ENCODE measurements around the gene RAET1G. TPM values are rescaled to one million over a fixed set of nuclear protein-coding genes. Genes with fewer than 3 reads are reported as not detected.
"Not testable (repeated sequence)": the region's sequence is repeated elsewhere in the genome, so short reads cannot be mapped to it uniquely, and the experiment has no call there.

RAET1G gene
- total and polyA plus RNA-seq, 12 donors, result 0.21 to 0.37 (median 0.34) TPM; not detected in 8

GRCh38 chr6:149910721-149911151, 12.2 kb downstream of the RAET1G start:
- DNase-seq, result no peak
- no peak for TF ChIP-seq CTCF (IDR thresholded peaks at IDR 0.05)
- Histone ChIP-seq H3K27ac (no peak overlapping the region), H3K9me3 (peaks cover 0 to 14% (median 0%) of the 10 kb centered on the region in 11 donors), H3K4me3 (no peak overlapping the region), H3K36me3 (no peaks in the 10 kb centered on the region), H3K27me3 (no peaks in the 10 kb centered on the region), H3K4me1 (peaks cover 0 to 6% (median 4%) of the 10 kb centered on the region in 9 donors)
- intact Hi-C loops (cut with DNase I), result loop anchor here in 1 of 10 donors (2.0 kb wide), 1 partner anchor 24 kb away; no protein-coding TSS in a partner anchor
- no peak for ATAC-seq
- WGBS, 2 donors, result 93 to 96% methylated on average over 23 of the region's 23 CpGs

- Histone ChIP-seq H3K36me3 (no peaks in the 10 kb centered on the region), H3K4me1 (peaks cover 0 to 13% (median 9%) of the 10 kb centered on the region in 9 donors), H3K27me3 (no peaks in the 10 kb centered on the region), H3K4me3 (no peak overlapping the region), H3K27ac (no peak overlapping the region), H3K9me3 (peaks cover 0 to 14% (median 0%) of the 10 kb centered on the region in 11 donors)
- DNase-seq (no peak), ATAC-seq (no peak)
- intact Hi-C loops (cut with DNase I), result loop anchor here in 1 of 10 donors (2.0 kb wide), 1 partner anchor 23 kb away; no protein-coding TSS in a partner anchor
- TF ChIP-seq CTCF (IDR thresholded peaks at IDR 0.05), result no peak
- WGBS, 2 donors, result 78 to 95% methylated on average over 9 of the region's 9 CpGs
These were observed 13.0 kb downstream of the RAET1G start for GRCh38 chr6:149909701-149910470.

- H3K27ac ChIP-seq; H3K4me3 ChIP-seq; ATAC-seq; intact Hi-C loops (cut with DNase I); H3K36me3 ChIP-seq; H3K27me3 ChIP-seq; DNase-seq: not testable (repeated sequence)
- 67 to 79% methylated on average over 4 of the region's 4 CpGs for WGBS, 2 donors
- peaks cover 0 to 14% (median 0%) of the 10 kb centered on the region in 11 donors for H3K9me3 ChIP-seq
- H3K4me1 ChIP-seq, result peaks cover 0 to 13% (median 9%) of the 10 kb centered on the region in 9 donors
These were observed 14.4 kb downstream of the RAET1G start for GRCh38 chr6:149908480-149908879.

GRCh38 chr6:149907317-149907716, 15.6 kb downstream of the RAET1G start:
- ATAC-seq (no peak), DNase-seq (no peak)
- no peaks in the 10 kb centered on the region for H3K27me3 ChIP-seq
- WGBS, 2 donors, result 85 to 92% methylated on average over 2 of the region's 2 CpGs
- H3K4me3 ChIP-seq, result no peak overlapping the region
- H3K36me3 ChIP-seq, result no peaks in the 10 kb centered on the region
- no peak overlapping the region for H3K27ac ChIP-seq
- intact Hi-C loops (cut with DNase I), result no loop called here
- peaks cover 0 to 14% (median 0%) of the 10 kb centered on the region in 11 donors for H3K9me3 ChIP-seq
- H3K4me1 ChIP-seq, result peaks cover 0 to 13% (median 9%) of the 10 kb centered on the region in 9 donors
- TF ChIP-seq CTCF (IDR thresholded peaks at IDR 0.05), result no peak

- H3K27ac ChIP-seq, result no peak overlapping the region
- TF ChIP-seq CTCF (IDR thresholded peaks at IDR 0.05), result no peak
- no peak for DNase-seq
- no peaks in the 10 kb centered on the region for H3K27me3 ChIP-seq
- no peak for ATAC-seq
- no peaks in the 10 kb centered on the region for H3K36me3 ChIP-seq
- intact Hi-C loops (cut with DNase I), result no loop called here
- peaks cover 0 to 14% (median 0%) of the 10 kb centered on the region in 11 donors for H3K9me3 ChIP-seq
- H3K4me3 ChIP-seq, result no peak overlapping the region
- H3K4me1 ChIP-seq, result peaks cover 0 to 13% (median 9%) of the 10 kb centered on the region in 9 donors
- 97 to 99% methylated on average over 4 of the region's 4 CpGs for WGBS, 2 donors
These were observed 16.5 kb downstream of the RAET1G start for GRCh38 chr6:149906405-149906804.

Data from heart right ventricle (tissue), 16 donors.